Spleen (tissue), 11 donors: Measurements from ENCODE around the gene DNAJC7. TPM values are rescaled to one million over a fixed set of nuclear protein-coding genes. Genes with fewer than 3 reads are reported as not detected.

Experiments
- DNase-seq: peaks from one replicate; pipeline ENCODE4 v3.0.0-alpha.2; 2020
- H3K27ac ChIP-seq, 8 donors: fragments of 200-600 bp; sonication (generic) in 7 of 8; 1 replicate in 4 of 8; 2 replicates in 4 of 8; pipeline versions ENCODE4 v1.5.0 to v1.8.0; 2016 to 2021; ENCODE audit warnings: inconsistent platforms in 4 of 8, mild to moderate bottlenecking in 4 of 8, moderate library complexity in 1 of 8
- H3K27me3 ChIP-seq, 7 donors: fragments of 200-600 bp; sonication (generic) in 6 of 7; replicated peaks in 1 of 7; 1 replicate in 4 of 7; 2 replicates in 3 of 7; pipeline versions ENCODE4 v1.5.0 to v1.8.0; 2016 to 2021; ENCODE audit warnings: inconsistent platforms in 3 of 7, mild to moderate bottlenecking in 1 of 7
- H3K36me3 ChIP-seq, 6 donors: fragments of 200-600 bp; sonication (generic) in 5 of 6; 1 replicate in 4 of 6; 2 replicates in 2 of 6; pipeline versions ENCODE4 v1.5.0 to v1.8.0; 2016 to 2021; ENCODE audit warnings: inconsistent platforms in 2 of 6
- H3K4me1 ChIP-seq, 6 donors: fragments of 200-600 bp; sonication (generic) in 5 of 6; 1 replicate in 3 of 6; 2 replicates in 3 of 6; pipeline versions ENCODE4 v1.5.0 to v1.8.0; 2016 to 2021; ENCODE audit warnings: inconsistent platforms in 3 of 6
- H3K4me3 ChIP-seq, 8 donors: fragments of 200-600 bp; sonication (generic) in 7 of 8; 1 replicate in 4 of 8; 2 replicates in 4 of 8; pipeline versions ENCODE4 v1.5.0 to v1.8.0; 2016 to 2021; ENCODE audit warnings: inconsistent platforms in 4 of 8, mild to moderate bottlenecking in 4 of 8, moderate library complexity in 2 of 8
- H3K9me3 ChIP-seq, 8 donors: fragments of 200-600 bp; sonication (generic) in 7 of 8; 1 replicate in 4 of 8; 2 replicates in 4 of 8; pipeline versions ENCODE4 v1.5.0 to v1.8.0; 2016 to 2021; ENCODE audit warnings: inconsistent platforms in 4 of 8
- CTCF ChIP-seq, 11 experiments: fragments of 200-600 bp in 7 of 11; fragments of 450-650 bp in 4 of 11; sonication (generic) in 4 of 11; IDR thresholded peaks in 8 of 11; conservative IDR thresholded peaks in 3 of 11; 1 replicate in 7 of 11; 2 replicates in 4 of 11; pipeline versions ENCODE4 v1.4.0 to v1.8.0; 2016 to 2021; ENCODE audit warnings: antibody characterized with exemption in 11 of 11, inconsistent platforms in 4 of 11, mild to moderate bottlenecking in 1 of 11
- POLR2A ChIP-seq, 3 donors: fragments of 450-650 bp; IDR thresholded peaks; one replicate each; pipeline ENCODE4 v1.5.1; 2017; ENCODE audit warnings: antibody characterized with exemption in 3 of 3, mild to moderate bottlenecking in 1 of 3
- POLR2AphosphoS5 ChIP-seq, 3 donors: sonication (generic); formaldehyde crosslinking; IDR thresholded peaks; one replicate each; pipeline ENCODE4 v1.5.1; 2017; ENCODE audit warnings: antibody characterized with exemption in 3 of 3
- WGBS, 5 donors: extraction: QIAGEN DNeasy Blood & Tissue Kit in 3 of 5; methylation state at CpG; one replicate each; pipeline versions ENCODE4 v1.1.5 to v1.1.7; 2013 to 2018; 5-methylcytosine and 5-hydroxymethylcytosine counted together
- intact Hi-C: fragments of 100-400 bp; cut with DNase I; formaldehyde crosslinking; loops from one replicate; pipeline ENCODE4 v1.15.0; 2023; ENCODE audit warnings: low total_unique reads
- polyA plus RNA-seq, 3 donors: library from polyadenylated mRNA; stranded (reverse); fragments of 200-250 nt; gene quantifications; one replicate each; pipeline ENCODE4 v1.2.1, GENCODE V29; 2013
- total RNA-seq, 7 donors: library from RNA; depleted of rRNA in 3 of 7; stranded (reverse); fragments of >200 nt in 3 of 7; fragmentation: NEBNext Ultra II Directional in 4 of 7; extraction: Animal tissue kit (Norgen Biotek cat#: 25700) in 4 of 7; gene quantifications; one replicate each; pipeline versions ENCODE4 v1.1.0 to v1.2.1, GENCODE V29; 2016 to 2021
- donor health status: healthy with polysubstance abuse.
- donor health status: DM: no; HTN: no; CAD: no; lungs with moderate emphysema.
- donor health status: DM: no; HTN: no; CAD: no.
- donor health status: Bipolar disorder and iron deficiency.
- donor health status: healthy.
- donor health status: DM: no; HTN: no; CAD: no.
- donor health status: DM: yes; HTN: yes; CAD: no.

The DNAJC7 gene
- total and polyA plus RNA-seq, 10 donors: 60.6 to 108 (median 79.2) TPM

- no peaks in the 10 kb centered on the region for H3K9me3 ChIP-seq
- H3K27ac ChIP-seq: no peak overlapping the region
- DNase-seq: no peak
- TF ChIP-seq POLR2A (IDR thresholded peaks at IDR 0.05) (no peak), CTCF (IDR thresholded peaks at IDR 0.05 in 8 of 11, conservative IDR thresholded peaks at IDR 0.05 in 3 of 11) (no peak), POLR2AphosphoS5 (IDR thresholded peaks at IDR 0.05) (no peak)
- H3K27me3 ChIP-seq: no peaks in the 10 kb centered on the region
- peaks cover 0 to 25% (median 8%) of the 10 kb centered on the region in 6 donors for H3K4me1 ChIP-seq
- no peaks in the 10 kb centered on the region for H3K36me3 ChIP-seq
- H3K4me3 ChIP-seq: no peak overlapping the region
- intact Hi-C loops: no loop called here
- WGBS, 5 donors: 53 to 63% (median 58%) methylated on average over 11 of the region's 11 CpGs
Observed at GRCh38 chr17:41957031-41957868, 60.0 kb downstream of the DNAJC7 start.

GRCh38 chr17:41956522-41956921, 60.7 kb downstream of the DNAJC7 start:
- Histone ChIP-seq H3K4me1 (peaks cover 0 to 25% (median 9%) of the 10 kb centered on the region in 6 donors), H3K27ac (no peak overlapping the region), H3K27me3 (no peaks in the 10 kb centered on the region), H3K36me3 (no peaks in the 10 kb centered on the region), H3K9me3 (no peaks in the 10 kb centered on the region), H3K4me3 (no peak overlapping the region)
- TF ChIP-seq CTCF (IDR thresholded peaks at IDR 0.05 in 8 of 11, conservative IDR thresholded peaks at IDR 0.05 in 3 of 11): no peak
- TF ChIP-seq POLR2AphosphoS5 (IDR thresholded peaks at IDR 0.05): no peak
- no peak for TF ChIP-seq POLR2A (IDR thresholded peaks at IDR 0.05)
- DNase-seq: no peak
- intact Hi-C loops: no loop called here
- WGBS, 5 donors: 82 to 95% (median 93%) methylated on average over 6 of the region's 6 CpGs

- Histone ChIP-seq H3K36me3 (no peaks in the 10 kb centered on the region), H3K27ac (no peak overlapping the region), H3K4me1 (peaks cover 0 to 4% (median 0%) of the 10 kb centered on the region in 6 donors), H3K27me3 (no peaks in the 10 kb centered on the region), H3K4me3 (no peak overlapping the region), H3K9me3 (no peaks in the 10 kb centered on the region)
- 77 to 88% (median 86%) methylated on average over 6 to 11 of the region's 11 CpGs for WGBS, 5 donors
- intact Hi-C loops: no loop called here
- DNase-seq: no peak
- TF ChIP-seq CTCF (IDR thresholded peaks at IDR 0.05 in 8 of 11, conservative IDR thresholded peaks at IDR 0.05 in 3 of 11): no peak
- no peak for TF ChIP-seq POLR2AphosphoS5 (IDR thresholded peaks at IDR 0.05)
- TF ChIP-seq POLR2A (IDR thresholded peaks at IDR 0.05): no peak
Observed at GRCh38 chr17:41948762-41949460, 68.3 kb downstream of the DNAJC7 start.

GRCh38 chr17:41944943-41945342, 72.3 kb downstream of the DNAJC7 start:
- 41 to 64% (median 58%) methylated on average over 3 of the region's 3 CpGs for WGBS, 5 donors
- Histone ChIP-seq H3K9me3 (no peaks in the 10 kb centered on the region), H3K4me3 (no peak overlapping the region), H3K27me3 (no peaks in the 10 kb centered on the region), H3K27ac (peak overlapping the region in 6 of 8 donors; percentile 20 to 55 (median 36)), H3K36me3 (no peaks in the 10 kb centered on the region), H3K4me1 (no peaks in the 10 kb centered on the region)
- no peak for TF ChIP-seq POLR2AphosphoS5 (IDR thresholded peaks at IDR 0.05)
- TF ChIP-seq CTCF (IDR thresholded peaks at IDR 0.05 in 8 of 11, conservative IDR thresholded peaks at IDR 0.05 in 3 of 11): no peak
- TF ChIP-seq POLR2A (IDR thresholded peaks at IDR 0.05): no peak
- DNase-seq: no peak
- intact Hi-C loops: no loop called here
